Suprapubic skin (tissue), 3 donors: ENCODE measurements around the gene RSPO1.

Experiments
- CTCF ChIP-seq, 2 donors: fragments of 200-600 bp in 1 of 2; fragments of 450-650 bp in 1 of 2; sonication (generic) in 1 of 2; IDR thresholded peaks; one replicate each; pipeline ENCODE4 v1.5.1; 2016 to 2019; ENCODE audit warnings: antibody characterized with exemption in 2 of 2, mild to moderate bottlenecking in 1 of 2, moderate library complexity in 1 of 2
- EP300 ChIP-seq: sonication (generic); formaldehyde crosslinking; IDR thresholded peaks from one replicate; pipeline ENCODE4 v1.6.1; 2017; ENCODE audit warnings: antibody characterized with exemption
- POLR2A ChIP-seq, 2 donors: fragments of 450-650 bp; IDR thresholded peaks; one replicate each; pipeline ENCODE4 v1.6.1; 2017; ENCODE audit warnings: antibody characterized with exemption in 2 of 2, mild to moderate bottlenecking in 2 of 2, moderate library complexity in 2 of 2

DNA sequence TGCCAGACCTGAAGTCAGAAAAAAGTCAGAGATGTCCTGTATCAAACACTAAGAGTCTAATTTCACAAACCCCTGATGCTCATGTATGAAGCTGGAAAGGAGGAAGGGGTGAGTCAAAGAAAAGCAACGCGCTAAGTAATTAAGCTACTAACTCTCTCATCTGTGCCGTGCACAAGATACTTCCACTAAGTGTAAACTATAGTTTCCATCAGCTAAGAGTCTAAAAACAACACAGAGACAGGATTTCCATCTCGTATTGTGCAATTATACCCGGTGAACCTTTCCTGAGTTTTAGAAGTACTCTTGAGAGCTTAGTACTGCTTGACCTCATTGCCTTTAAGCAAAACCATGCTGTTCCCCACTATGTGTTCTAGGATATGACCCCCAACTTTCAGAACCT lies 59.0 kb downstream of the RSPO1 start:
- TF ChIP-seq POLR2A (IDR thresholded peaks at IDR 0.05) (no peak), CTCF (IDR thresholded peaks at IDR 0.05) (no peak), EP300 (no peak)
